GM23248 (cell line): Measurements from ENCODE around the gene ACTR2.

Experiments
- EZH2 ChIP-seq: fragments of 200-600 bp; sonication (generic); IDR thresholded peaks from 2 replicates; pipeline ENCODE4 v1.6.1; 2018; ENCODE audit warnings: antibody characterized with exemption, mild to moderate bottlenecking; ENCODE audit not compliant: insufficient read depth, poor library complexity, severe bottlenecking
- EZH2phosphoT487 ChIP-seq: fragments of 200-600 bp; sonication (generic); IDR thresholded peaks from 2 replicates; pipeline ENCODE4 v1.6.1; 2018; ENCODE audit warnings: antibody characterized with exemption, moderate library complexity, mild to moderate bottlenecking, low read depth; ENCODE audit not compliant: insufficient read depth

DNA sequence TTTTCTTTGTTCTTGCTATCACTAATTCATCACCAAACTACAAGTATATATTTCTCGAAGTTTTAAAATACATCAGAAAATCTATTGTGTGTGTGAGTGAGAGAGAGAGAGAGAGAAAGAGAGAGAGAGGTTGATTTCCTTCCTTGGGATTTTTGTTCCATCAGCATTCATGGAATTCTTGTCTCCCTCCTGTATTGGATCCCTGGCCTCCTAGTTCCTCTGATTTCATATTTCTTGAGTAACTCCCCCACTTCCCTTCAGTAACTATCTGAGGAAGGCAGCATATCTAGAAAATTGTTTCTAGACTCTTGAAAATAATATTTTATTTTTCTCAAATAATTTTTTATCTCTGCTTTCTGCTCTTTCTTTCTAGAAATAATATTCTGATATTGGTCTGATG is 13.3 kb upstream of the ACTR2 start:
- no peak for TF ChIP-seq EZH2
- TF ChIP-seq EZH2phosphoT487, result no peak
